HG03060 (cell line): ENCODE results near the gene TPRX1.

Experiments
- ATAC-seq: cut with Tn5 transposase; IDR thresholded peaks from one replicate; pipeline ENCODE4 v1.9.1; 2021; ENCODE audit warnings: low read depth, moderate number of reproducible peaks; ENCODE audit not compliant: unreplicated experiment

TPRX1 gene

DNA sequence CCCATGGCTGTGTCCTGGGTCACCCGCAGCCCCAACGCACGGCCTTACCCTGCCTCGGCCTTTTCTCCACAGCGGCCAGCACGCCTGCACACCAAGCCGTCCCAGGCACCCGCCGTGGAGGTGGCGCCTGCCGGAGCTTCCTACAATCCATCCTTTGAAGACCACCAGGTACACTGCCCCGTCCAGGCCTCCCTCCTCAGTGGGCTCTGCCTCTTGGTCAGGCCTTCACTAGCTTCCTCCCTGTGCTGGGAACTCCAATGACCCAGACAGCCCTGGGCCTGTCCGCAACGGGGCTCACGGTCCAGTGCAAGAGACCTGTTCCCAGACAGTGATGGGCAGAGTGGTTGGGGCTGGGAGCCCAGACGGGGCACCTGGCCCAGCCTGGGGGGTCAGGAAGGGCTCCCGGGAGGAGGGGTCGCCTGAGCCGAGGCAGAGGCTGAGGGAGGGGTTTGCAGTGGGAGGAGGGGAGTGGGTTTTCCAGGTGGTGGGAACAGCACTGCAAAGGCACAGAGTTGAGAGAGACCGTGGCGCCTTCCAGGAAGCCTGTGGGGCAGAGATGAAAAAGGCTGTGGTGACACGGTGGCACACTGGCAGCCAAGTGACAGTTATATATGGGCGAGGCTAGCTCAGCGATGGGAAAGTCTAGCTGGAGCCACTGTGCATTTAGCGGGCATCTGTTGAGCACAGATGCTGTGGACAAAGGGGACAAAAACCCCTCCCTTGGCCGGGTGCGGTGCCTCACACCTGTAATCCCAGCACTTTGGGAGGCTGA, 51.7 kb downstream of the TPRX1 start:
- no peak for ATAC-seq
